K562 (cell line): ENCODE results near the gene AAR2. TPM values are rescaled to one million over a fixed set of nuclear protein-coding genes. Genes with fewer than 3 reads are reported as not detected.

Source experiments
- ARHGAP35 ChIP-seq: fragments of 450-650 bp; IDR thresholded peaks from 2 replicates; pipeline ENCODE4 v1.6.1; 2018; ENCODE audit not compliant: partially characterized antibody
- ATF4 ChIP-seq: fragments of 450-650 bp; formaldehyde crosslinking; IDR thresholded peaks from 2 replicates; pipeline ENCODE4 v1.4.0; 2022; ENCODE audit warnings: mild to moderate bottlenecking, moderate library complexity
- CCAR2 ChIP-seq: fragments of 200-400 bp; formaldehyde crosslinking; IDR thresholded peaks from 2 replicates; pipeline ENCODE4 v1.6.1; 2017; ENCODE audit warnings: mild to moderate bottlenecking, low read depth, low read length
- CHD2 ChIP-seq: IDR thresholded peaks from 2 replicates; pipeline ENCODE4 v1.6.1; 2011; ENCODE audit warnings: low read depth, low read length
- POLR2A ChIP-seq: fragments of 450-650 bp; conservative IDR thresholded peaks from 2 replicates; pipeline ENCODE4 v1.6.1; 2016
- SP1 ChIP-seq: sonication (generic); formaldehyde crosslinking; IDR thresholded peaks from 2 replicates; pipeline ENCODE4 v1.8.1; 2022; ENCODE audit warnings: mild to moderate bottlenecking, missing genetic modification reagents
- TSC22D4 ChIP-seq: fragments of 450-650 bp; IDR thresholded peaks from 2 replicates; pipeline ENCODE4 v1.6.1; 2016; ENCODE audit warnings: missing genetic modification characterization, missing biosample characterization, control low read depth
- U2AF1 ChIP-seq: fragments of 200-400 bp; formaldehyde crosslinking; optimal IDR thresholded peaks from 2 replicates; pipeline ENCODE3; 2017; ENCODE audit warnings: mild to moderate bottlenecking, low read depth, low read length, moderate library complexity
- USF1 ChIP-seq: sonication (generic); formaldehyde crosslinking; IDR thresholded peaks from 2 replicates; pipeline ENCODE4 v1.9.0; 2022; ENCODE audit warnings: mild to moderate bottlenecking, missing genetic modification reagents
- ZBTB33 ChIP-seq: sonication (generic); formaldehyde crosslinking; IDR thresholded peaks from 2 replicates; pipeline ENCODE4 v1.8.1; 2023; ENCODE audit warnings: mild to moderate bottlenecking, missing genetic modification reagents
- ZNF121 ChIP-seq: sonication (generic); formaldehyde crosslinking; conservative IDR thresholded peaks from 2 replicates; pipeline ENCODE4 v1.8.0; 2022; ENCODE audit warnings: missing genetic modification reagents
- ZNF133 ChIP-seq: fragments of 250-450 bp; sonication (Bioruptor Pico); IDR thresholded peaks from 2 replicates; pipeline ENCODE4 v1.4.0; 2020; ENCODE audit warnings: mild to moderate bottlenecking
- polyA plus RNA-seq, 8 experiments: library from polyadenylated mRNA; depleted of rRNA in 4 of 8; stranded (reverse) in 5 of 8; unstranded in 3 of 8; fragments of >200 nt; fragmentation: Nextera tagmentation in 2 of 8; fragmentation: Illumina TruSeq in 1 of 8; extraction: Ambion mirVana in 2 of 8; extraction: Trizol in 1 of 8; gene quantifications; 2 replicates each; pipeline versions ENCODE4 v1.2.1 to v1.2.3, GENCODE V29; 2011 to 2014; ENCODE audit warnings: inconsistent platforms in 1 of 8, missing spikeins in 1 of 8
- total RNA-seq, 7 experiments: library from RNA; depleted of rRNA in 6 of 7; stranded (reverse); fragments of >200 nt in 6 of 7; fragmentation: Illumina TruSeq in 2 of 7; extraction: Trizol in 2 of 7; gene quantifications; 2 replicates each; pipeline versions ENCODE4 v1.2.1 to v1.2.3, GENCODE V29; 2011 to 2021; ENCODE audit warnings: low replicate concordance in 1 of 7

AAR2 gene
- total and polyA plus RNA-seq, 9 of the 15 experiments (the other 6 are each of a cell fraction or from before 2014, with no cell fraction given) = 6.5 to 36.2 (median 24.7) TPM

- no peak for TF ChIP-seq TSC22D4
- no peak for TF ChIP-seq POLR2A
- TF ChIP-seq USF1 (CRISPR knock-in tag) = no peak
- no peak for TF ChIP-seq ATF4 (CRISPR knock-in tag)
- TF ChIP-seq U2AF1 = no peak
- TF ChIP-seq ZNF133 (CRISPR knock-in tag) = no peak
- no peak for TF ChIP-seq ARHGAP35
- TF ChIP-seq ZNF121 (CRISPR knock-in tag) = no peak
- TF ChIP-seq CCAR2 = no peak
- no peak for TF ChIP-seq CHD2
- TF ChIP-seq SP1 (CRISPR knock-in tag) = no peak
- TF ChIP-seq ZBTB33 (CRISPR knock-in tag) = no peak
Measured at GRCh38 chr20:36262440-36262839, 26.2 kb downstream of the AAR2 start (continued).
